ENCODE measurements around the gene MYLK3. TPM values are rescaled to one million over a fixed set of nuclear protein-coding genes. Genes with fewer than 3 reads are reported as not detected.

Gene MYLK3
- total and polyA plus RNA-seq, 4 donors: 0.20 to 0.78 (median 0.58) TPM

GRCh38 chr16:46748775-46749705, 896 bp upstream of the MYLK3 start:
- no peak overlapping the region for H3K4me3 ChIP-seq (ENCODE audit: low read length in 2 of 2)
- intact Hi-C loops (cut with DNase I): no loop called here
- ATAC-seq (ENCODE audit: low FRiP score) (peak; percentile 6), DNase-seq (peak in 1 of 2 donors; percentile 79)
- H3K36me3 ChIP-seq (ENCODE audit: control insufficient read depth in 1 of 2, insufficient read depth in 2 of 2, low read length in 1 of 2): no peaks in the 10 kb centered on the region
- no peaks in the 10 kb centered on the region for H3K27me3 ChIP-seq (ENCODE audit: control insufficient read depth in 1 of 2, insufficient read depth in 2 of 2, low read length in 1 of 2)
- no peaks in the 10 kb centered on the region for H3K9me3 ChIP-seq (ENCODE audit: control insufficient read depth, low read length)
- H3K4me1 ChIP-seq (ENCODE audit: control insufficient read depth in 1 of 2, insufficient read depth in 2 of 2, low read length in 2 of 2): no peaks in the 10 kb centered on the region
- H3K27ac ChIP-seq (ENCODE audit: low read depth in 1 of 2, low read length in 2 of 2): no peak overlapping the region
- 68% methylated on average over 20 of the region's 20 CpGs for WGBS, 2 donors

DNA sequence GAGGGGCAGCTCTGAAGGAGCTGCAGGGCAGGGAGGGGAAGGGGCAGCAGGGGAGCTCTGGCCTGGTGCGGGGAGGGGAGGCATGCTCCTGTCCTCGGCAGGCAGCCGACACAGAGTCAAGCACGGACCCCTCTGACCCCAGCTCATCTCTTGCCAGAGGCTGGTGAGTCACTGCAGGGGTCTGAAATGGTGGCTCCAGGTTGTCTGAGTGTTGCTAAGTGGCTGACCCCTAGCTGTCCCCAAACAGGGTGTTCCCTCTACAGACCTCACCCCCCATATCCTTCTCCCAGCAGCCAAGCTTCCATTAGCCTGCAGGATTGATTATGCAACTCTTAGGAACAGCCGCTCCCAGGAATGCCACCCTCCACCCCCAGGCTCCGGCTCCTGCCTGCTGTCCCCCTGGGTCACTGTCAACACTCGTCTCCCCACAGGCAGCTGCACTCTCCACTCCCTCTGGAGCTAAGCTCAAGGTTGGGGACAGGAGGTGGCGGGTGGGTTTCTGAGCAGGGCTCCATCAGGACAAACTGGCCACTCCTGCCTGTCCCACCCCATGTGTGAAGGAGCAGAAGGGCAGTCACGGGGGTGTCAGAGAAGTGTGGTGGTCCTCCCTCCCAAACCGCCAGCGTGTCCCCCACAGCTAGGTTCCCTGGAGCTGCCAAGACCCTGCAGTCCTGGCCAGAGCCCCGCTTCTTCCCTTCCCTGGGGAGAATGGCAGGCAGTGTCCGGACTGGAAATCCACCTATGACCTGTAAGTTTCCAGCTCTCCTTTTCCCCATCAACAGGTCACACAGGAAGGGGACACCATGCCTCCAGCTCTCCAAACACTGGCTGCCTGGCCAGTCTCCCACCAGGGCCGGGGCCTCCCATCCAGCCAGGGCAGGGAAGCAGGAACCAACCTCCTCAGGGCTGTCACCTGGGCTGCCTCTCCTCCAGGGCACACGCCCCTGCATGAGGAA, 1.0 kb downstream of the MYLK3 start:
- no peak for ATAC-seq (ENCODE audit: low FRiP score)
- no peaks in the 10 kb centered on the region for H3K36me3 ChIP-seq (ENCODE audit: control insufficient read depth in 1 of 2, insufficient read depth in 2 of 2, low read length in 1 of 2)
- intact Hi-C loops (cut with DNase I): no loop called here
- 94 to 96% methylated on average over 15 of the region's 15 CpGs for WGBS, 2 donors
- no peak overlapping the region for H3K27ac ChIP-seq (ENCODE audit: low read depth in 1 of 2, low read length in 2 of 2)
- H3K4me1 ChIP-seq (ENCODE audit: control insufficient read depth in 1 of 2, insufficient read depth in 2 of 2, low read length in 2 of 2): no peaks in the 10 kb centered on the region
- no peaks in the 10 kb centered on the region for H3K27me3 ChIP-seq (ENCODE audit: control insufficient read depth in 1 of 2, insufficient read depth in 2 of 2, low read length in 1 of 2)
- peak in 1 of 2 donors; percentile 61 for DNase-seq
- no peaks in the 10 kb centered on the region for H3K9me3 ChIP-seq (ENCODE audit: control insufficient read depth, low read length)
- H3K4me3 ChIP-seq (ENCODE audit: low read length in 2 of 2): no peak overlapping the region

DNA sequence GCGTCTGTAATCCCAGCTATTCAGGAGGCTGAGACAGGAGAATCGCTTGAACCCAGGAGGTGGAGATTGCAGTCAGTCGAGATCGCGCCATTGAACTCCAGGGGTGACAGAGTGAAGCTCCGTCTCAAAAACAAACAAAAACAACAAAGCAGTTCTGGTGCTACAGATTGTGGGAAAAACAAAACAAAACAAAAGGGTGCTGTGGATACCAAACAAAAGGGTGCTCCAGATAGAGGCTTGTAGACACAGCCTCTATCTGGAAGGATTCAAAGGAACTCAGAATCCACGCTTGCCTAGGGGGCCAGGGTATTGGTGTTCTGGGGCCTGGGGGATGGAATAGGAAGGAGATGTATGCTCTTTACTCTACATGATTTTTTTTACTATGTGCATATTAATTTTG, 2.5 kb downstream of the MYLK3 start:
- no peak overlapping the region for H3K4me3 ChIP-seq (ENCODE audit: low read length in 2 of 2)
- WGBS, 2 donors: 84 to 90% methylated on average over 7 of the region's 7 CpGs
- intact Hi-C loops (cut with DNase I): no loop called here

GRCh38 chr16:46743232-46743719, 4.9 kb downstream of the MYLK3 start:
- H3K4me1 ChIP-seq (ENCODE audit: control insufficient read depth in 1 of 2, insufficient read depth in 2 of 2, low read length in 2 of 2): no peaks in the 10 kb centered on the region
- intact Hi-C loops (cut with DNase I): no loop called here
- no peak for ATAC-seq (ENCODE audit: low FRiP score)
- H3K36me3 ChIP-seq (ENCODE audit: control insufficient read depth in 1 of 2, insufficient read depth in 2 of 2, low read length in 1 of 2): no peaks in the 10 kb centered on the region
- H3K27me3 ChIP-seq (ENCODE audit: control insufficient read depth in 1 of 2, insufficient read depth in 2 of 2, low read length in 1 of 2): no peaks in the 10 kb centered on the region
- no peaks in the 10 kb centered on the region for H3K9me3 ChIP-seq (ENCODE audit: control insufficient read depth, low read length)
- peak overlapping the region in 1 of 2 donors; percentile 29 for H3K27ac ChIP-seq (ENCODE audit: low read depth in 1 of 2, low read length in 2 of 2)
- 18 to 23% methylated on average over 10 of the region's 10 CpGs for WGBS, 2 donors
- DNase-seq: peak; percentile 61 to 63
- no peak overlapping the region for H3K4me3 ChIP-seq (ENCODE audit: low read length in 2 of 2)

More for the DNA sequence above, 2.5 kb downstream of the MYLK3 start:
- Histone ChIP-seq H3K36me3 (ENCODE audit: control insufficient read depth in 1 of 2, insufficient read depth in 2 of 2, low read length in 1 of 2) (no peaks in the 10 kb centered on the region), H3K4me1 (ENCODE audit: control insufficient read depth in 1 of 2, insufficient read depth in 2 of 2, low read length in 2 of 2) (no peaks in the 10 kb centered on the region), H3K9me3 (ENCODE audit: control insufficient read depth, low read length) (no peaks in the 10 kb centered on the region), H3K27me3 (ENCODE audit: control insufficient read depth in 1 of 2, insufficient read depth in 2 of 2, low read length in 1 of 2) (no peaks in the 10 kb centered on the region), H3K27ac (ENCODE audit: low read depth in 1 of 2, low read length in 2 of 2) (no peak overlapping the region)
- ATAC-seq (ENCODE audit: low FRiP score): no peak
- DNase-seq: peak in 1 of 2 donors; percentile 14

DNA sequence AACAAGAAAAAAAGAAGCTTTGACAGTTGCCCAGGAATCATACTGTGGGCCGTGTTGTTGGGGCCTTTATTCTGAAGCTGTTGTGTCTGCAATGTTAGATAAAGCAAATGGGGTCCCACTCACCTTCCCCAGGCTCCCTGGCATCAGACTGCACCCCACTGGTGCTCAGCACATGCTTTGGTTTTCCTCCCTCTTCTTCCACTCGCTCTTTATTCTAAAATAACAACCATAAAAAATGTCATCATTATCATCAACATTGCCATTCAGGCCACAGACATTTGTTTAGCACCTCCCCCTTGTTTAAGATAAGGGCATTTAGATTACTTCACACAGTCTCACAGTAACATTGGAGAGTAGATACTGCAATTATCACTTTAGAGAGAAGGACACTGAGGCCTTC, 8.2 kb downstream of the MYLK3 start:
- Histone ChIP-seq H3K9me3 (ENCODE audit: control insufficient read depth, low read length) (no peaks in the 10 kb centered on the region), H3K27me3 (ENCODE audit: control insufficient read depth in 1 of 2, insufficient read depth in 2 of 2, low read length in 1 of 2) (no peaks in the 10 kb centered on the region), H3K27ac (ENCODE audit: low read depth in 1 of 2, low read length in 2 of 2) (no peak overlapping the region), H3K36me3 (ENCODE audit: control insufficient read depth in 1 of 2, insufficient read depth in 2 of 2, low read length in 1 of 2) (no peaks in the 10 kb centered on the region), H3K4me1 (ENCODE audit: control insufficient read depth in 1 of 2, insufficient read depth in 2 of 2, low read length in 2 of 2) (no peaks in the 10 kb centered on the region), H3K4me3 (ENCODE audit: low read length in 2 of 2) (no peak overlapping the region)
- WGBS, 2 donors: 36 to 58% methylated on average over 2 of the region's 2 CpGs
- intact Hi-C loops (cut with DNase I): no loop called here
- peak in 1 of 2 donors; percentile 7 for DNase-seq
- no peak for ATAC-seq (ENCODE audit: low FRiP score)

DNA sequence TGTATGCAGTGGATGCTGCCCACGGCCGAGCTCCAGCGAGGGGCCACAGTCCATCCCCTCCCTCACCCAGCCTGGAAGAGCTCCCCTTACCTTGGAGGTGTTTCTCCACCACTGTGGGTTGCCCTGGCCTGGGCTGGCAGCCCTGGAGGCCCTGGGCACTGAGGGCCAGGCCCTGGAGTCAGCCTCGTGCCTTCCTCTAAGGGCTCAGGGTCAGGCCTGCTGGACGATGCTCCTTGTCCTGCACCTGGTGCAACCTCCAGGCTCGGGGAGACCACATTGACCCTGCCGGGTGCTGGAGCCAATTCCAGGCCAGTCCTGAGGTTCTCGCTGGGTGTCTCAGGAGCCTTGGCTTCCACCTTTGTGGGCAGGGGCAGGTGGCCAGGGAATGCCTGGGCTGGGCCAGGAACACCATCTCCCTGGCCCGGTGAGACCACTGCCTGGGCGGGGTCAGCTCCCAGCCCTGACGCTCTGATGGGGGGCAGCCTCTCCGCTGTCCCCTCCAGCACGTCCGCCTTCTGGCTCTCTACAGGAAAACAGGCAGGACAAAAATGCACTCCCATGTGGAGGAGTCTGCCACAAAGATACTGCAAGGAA, 10.4 kb downstream of the MYLK3 start:
- Histone ChIP-seq H3K9me3 (ENCODE audit: control insufficient read depth, low read length) (no peaks in the 10 kb centered on the region), H3K27me3 (ENCODE audit: control insufficient read depth in 1 of 2, insufficient read depth in 2 of 2, low read length in 1 of 2) (no peaks in the 10 kb centered on the region), H3K27ac (ENCODE audit: low read depth in 1 of 2, low read length in 2 of 2) (no peak overlapping the region), H3K4me1 (ENCODE audit: control insufficient read depth in 1 of 2, insufficient read depth in 2 of 2, low read length in 2 of 2) (no peaks in the 10 kb centered on the region), H3K36me3 (ENCODE audit: control insufficient read depth in 1 of 2, insufficient read depth in 2 of 2, low read length in 1 of 2) (no peaks in the 10 kb centered on the region), H3K4me3 (ENCODE audit: low read length in 2 of 2) (no peak overlapping the region)
- DNase-seq (peak in 1 of 2 donors; percentile 47), ATAC-seq (ENCODE audit: low FRiP score) (no peak)
- intact Hi-C loops (cut with DNase I): no loop called here
- 85% methylated on average over 14 of the region's 14 CpGs for WGBS, 2 donors

GRCh38 chr16:46736695-46737094, 11.4 kb downstream of the MYLK3 start:
- 72 to 78% methylated on average over 12 of the region's 12 CpGs for WGBS, 2 donors
- Histone ChIP-seq H3K27me3 (ENCODE audit: control insufficient read depth in 1 of 2, insufficient read depth in 2 of 2, low read length in 1 of 2) (no peaks in the 10 kb centered on the region), H3K4me1 (ENCODE audit: control insufficient read depth in 1 of 2, insufficient read depth in 2 of 2, low read length in 2 of 2) (no peaks in the 10 kb centered on the region), H3K4me3 (ENCODE audit: low read length in 2 of 2) (no peak overlapping the region), H3K27ac (ENCODE audit: low read depth in 1 of 2, low read length in 2 of 2) (no peak overlapping the region), H3K9me3 (ENCODE audit: control insufficient read depth, low read length) (no peaks in the 10 kb centered on the region), H3K36me3 (ENCODE audit: control insufficient read depth in 1 of 2, insufficient read depth in 2 of 2, low read length in 1 of 2) (no peaks in the 10 kb centered on the region)
- peak; percentile 6 for ATAC-seq (ENCODE audit: low FRiP score)
- intact Hi-C loops (cut with DNase I): no loop called here
- DNase-seq: peak in 1 of 2 donors; percentile 63

DNA sequence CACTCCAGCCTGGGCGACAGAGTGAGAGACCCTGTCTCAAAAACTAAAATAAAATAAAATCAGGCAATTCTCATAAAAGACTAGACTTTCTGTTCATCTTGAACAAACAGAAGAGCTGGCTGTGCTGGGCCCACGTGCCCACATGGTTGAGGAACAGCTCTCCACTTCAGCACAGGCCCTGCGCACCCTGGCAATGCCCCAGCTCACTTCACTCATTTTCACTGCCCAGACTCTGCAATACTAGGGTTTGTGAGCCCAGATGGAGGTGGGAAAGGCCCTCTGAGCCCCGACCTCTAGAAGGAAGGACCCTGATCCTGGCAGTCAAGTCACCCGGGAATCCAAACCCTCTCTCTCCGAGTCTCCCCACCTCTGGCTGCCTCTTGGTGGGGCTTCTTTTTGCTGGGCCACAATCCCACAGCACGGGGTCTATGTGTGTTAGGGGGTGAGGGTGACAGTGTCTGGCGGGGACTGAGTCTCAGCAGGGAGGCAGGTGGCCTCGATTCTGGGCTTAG, 14.8 kb downstream of the MYLK3 start:
- intact Hi-C loops (cut with DNase I): no loop called here
- H3K4me1 ChIP-seq (ENCODE audit: control insufficient read depth in 1 of 2, insufficient read depth in 2 of 2, low read length in 2 of 2): no peaks in the 10 kb centered on the region
- 86 to 91% methylated on average over 9 of the region's 9 CpGs for WGBS, 2 donors
- no peak for ATAC-seq (ENCODE audit: low FRiP score)
- no peak overlapping the region for H3K4me3 ChIP-seq (ENCODE audit: low read length in 2 of 2)
- no peaks in the 10 kb centered on the region for H3K36me3 ChIP-seq (ENCODE audit: control insufficient read depth in 1 of 2, insufficient read depth in 2 of 2, low read length in 1 of 2)
- no peak for DNase-seq
- H3K9me3 ChIP-seq (ENCODE audit: control insufficient read depth, low read length): no peaks in the 10 kb centered on the region
- no peak overlapping the region for H3K27ac ChIP-seq (ENCODE audit: low read depth in 1 of 2, low read length in 2 of 2)
- H3K27me3 ChIP-seq (ENCODE audit: control insufficient read depth in 1 of 2, insufficient read depth in 2 of 2, low read length in 1 of 2): no peaks in the 10 kb centered on the region

Measured in aorta (tissue), 5 donors.